GM12873 (cell line): ENCODE measurements around the gene FZD10.

Source experiments
- TF ChIP-seq, protein P1 (sequence below): IDR thresholded peaks from 2 replicates; pipeline ENCODE4 v1.5.1; 2012; ENCODE audit warnings: low read depth, mild to moderate bottlenecking, moderate library complexity, low read length, control low read depth; ENCODE audit not compliant: insufficient read depth; ENCODE audit errors: missing control alignments

The FZD10 gene

GRCh38 chr12:130214686-130215395 lies 52.6 kb downstream of the FZD10 start:
- TF ChIP-seq, protein P1, sequence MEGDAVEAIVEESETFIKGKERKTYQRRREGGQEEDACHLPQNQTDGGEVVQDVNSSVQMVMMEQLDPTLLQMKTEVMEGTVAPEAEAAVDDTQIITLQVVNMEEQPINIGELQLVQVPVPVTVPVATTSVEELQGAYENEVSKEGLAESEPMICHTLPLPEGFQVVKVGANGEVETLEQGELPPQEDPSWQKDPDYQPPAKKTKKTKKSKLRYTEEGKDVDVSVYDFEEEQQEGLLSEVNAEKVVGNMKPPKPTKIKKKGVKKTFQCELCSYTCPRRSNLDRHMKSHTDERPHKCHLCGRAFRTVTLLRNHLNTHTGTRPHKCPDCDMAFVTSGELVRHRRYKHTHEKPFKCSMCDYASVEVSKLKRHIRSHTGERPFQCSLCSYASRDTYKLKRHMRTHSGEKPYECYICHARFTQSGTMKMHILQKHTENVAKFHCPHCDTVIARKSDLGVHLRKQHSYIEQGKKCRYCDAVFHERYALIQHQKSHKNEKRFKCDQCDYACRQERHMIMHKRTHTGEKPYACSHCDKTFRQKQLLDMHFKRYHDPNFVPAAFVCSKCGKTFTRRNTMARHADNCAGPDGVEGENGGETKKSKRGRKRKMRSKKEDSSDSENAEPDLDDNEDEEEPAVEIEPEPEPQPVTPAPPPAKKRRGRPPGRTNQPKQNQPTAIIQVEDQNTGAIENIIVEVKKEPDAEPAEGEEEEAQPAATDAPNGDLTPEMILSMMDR = no peak
